NCI-H82 treated with DMSO at 0.1 percent for 48 hours (cell line): ENCODE data around the gene RASA1.
"Not testable (repeated sequence)": the region's sequence is repeated elsewhere in the genome, so short reads cannot be mapped to it uniquely, and the experiment has no call there.

Source experiments
- DNase-seq: peaks from one replicate; lab custom pipeline; 2025; ENCODE audit not compliant: unreplicated experiment; lab: John Stamatoyannopoulos, UW

The RASA1 gene

DNA sequence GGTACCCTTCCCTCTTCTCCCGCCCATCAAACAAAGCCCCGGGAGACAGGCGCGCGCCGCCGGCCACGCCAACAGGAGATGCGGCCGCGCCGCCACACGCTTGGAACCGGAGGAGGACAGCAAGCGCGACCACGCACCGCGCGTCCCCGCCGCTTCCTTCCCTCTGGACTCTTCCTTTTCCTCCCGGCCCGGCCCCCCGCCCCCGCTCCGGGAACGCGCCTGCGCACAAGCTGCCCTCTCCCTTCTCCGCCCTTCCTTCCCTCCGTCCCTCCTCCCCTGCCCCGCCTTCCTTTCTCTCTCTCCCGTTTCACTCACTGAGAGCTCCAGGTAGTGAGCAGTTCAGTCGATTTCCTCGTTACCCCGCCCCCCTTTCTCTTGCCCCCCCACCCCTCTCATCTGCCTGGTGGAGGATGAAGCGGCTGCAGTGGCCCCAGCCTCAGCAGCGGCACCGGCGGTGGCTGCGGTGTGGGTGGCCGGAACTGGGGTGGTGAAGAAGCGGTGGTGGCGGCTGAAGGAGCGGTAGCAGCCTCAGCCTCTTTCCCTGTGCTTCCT is at the start of gene RASA1:
Gene RASA1, plus strand, starts transcription at position 310 of the 552 bp plus-strand sequence. CDS start 569 bp downstream, outside the sequence.
- peak; percentile 87 for DNase-seq

DNA sequence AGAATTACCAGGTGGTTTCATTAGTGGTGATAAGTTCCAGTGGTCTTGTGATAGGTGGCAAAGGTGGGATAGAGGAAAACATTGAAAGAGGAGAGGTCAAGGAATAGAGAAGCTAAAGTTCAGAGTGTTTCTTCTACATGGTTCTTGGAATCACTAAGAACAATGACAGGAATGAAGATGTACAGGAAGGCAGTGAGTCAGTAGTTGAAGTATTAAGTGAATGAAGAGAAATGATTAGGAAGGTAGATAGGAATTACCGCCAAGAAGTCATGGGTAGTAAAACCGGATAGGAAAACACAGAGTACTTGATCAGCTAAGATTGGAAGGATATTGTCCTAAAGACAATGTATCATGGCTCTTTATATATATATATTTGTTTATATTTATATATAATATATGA is 37.9 kb upstream of the RASA1 start:
- DNase-seq = no peak

DNA sequence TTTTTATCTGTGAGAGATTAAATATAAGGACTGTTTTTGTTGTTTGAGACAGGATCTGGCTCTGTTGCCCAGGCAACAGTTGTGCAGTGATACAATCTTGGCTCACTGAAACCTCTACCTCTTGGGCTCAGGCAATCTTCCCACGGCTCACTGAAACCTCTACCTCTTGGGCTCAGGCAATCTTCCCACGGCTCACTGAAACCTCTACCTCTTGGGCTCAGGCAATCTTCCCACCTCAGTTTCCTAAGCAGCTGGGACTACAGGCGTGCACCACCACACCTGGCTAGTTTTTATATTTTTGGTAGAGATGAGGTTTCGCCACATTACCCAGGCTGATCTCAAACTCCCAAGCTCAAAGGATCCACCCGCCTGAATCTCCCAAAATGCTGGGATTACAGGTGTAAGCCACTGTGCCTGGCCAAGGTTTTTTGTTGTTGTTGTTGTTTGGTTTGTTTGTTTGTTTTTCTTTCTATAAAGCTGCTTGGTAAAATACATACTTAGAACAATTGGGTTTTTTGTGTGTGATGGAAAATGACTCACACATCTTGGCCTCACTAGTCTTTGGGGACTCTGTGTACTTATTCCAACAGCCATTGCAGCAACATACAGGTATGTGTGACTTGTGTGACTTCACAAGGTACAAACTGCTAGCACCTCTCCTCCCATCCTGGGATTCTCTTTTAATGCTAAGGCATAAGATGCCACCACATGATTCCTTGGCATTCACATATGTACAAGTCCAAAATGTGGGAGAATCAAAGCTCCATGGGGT is 36.5 kb upstream of the RASA1 start:
- DNase-seq = no peak

- DNase-seq = no peak
Measured at GRCh38 chr5:87233143-87233542, 34.5 kb upstream of the RASA1 start.

DNA sequence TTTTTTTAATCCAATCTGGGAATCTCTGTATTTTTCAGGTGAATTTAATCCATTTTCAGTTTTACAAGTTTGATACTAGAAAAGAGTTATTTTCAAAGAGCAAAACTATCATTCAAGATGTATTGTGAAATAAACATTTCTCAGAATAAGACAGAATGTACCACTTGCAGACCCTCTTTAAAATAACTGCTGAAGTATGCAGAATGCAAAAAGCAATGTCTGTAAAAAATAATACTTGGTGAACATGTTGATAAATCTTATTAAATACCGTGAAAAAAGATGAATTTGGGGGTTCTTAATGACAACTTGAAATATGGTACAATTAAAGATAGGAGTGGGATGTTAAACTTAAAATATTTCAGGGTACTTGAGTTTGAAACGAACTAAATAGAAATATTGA is 26.1 kb upstream of the RASA1 start:
- DNase-seq = no peak

GRCh38 chr5:87242242-87242641 is 25.4 kb upstream of the RASA1 start:
- DNase-seq = no peak

GRCh38 chr5:87243161-87243844 is 24.4 kb upstream of the RASA1 start:
- no peak for DNase-seq

- no peak for DNase-seq
Measured at GRCh38 chr5:87245451-87245850, 22.2 kb upstream of the RASA1 start.

- DNase-seq = no peak
Measured at GRCh38 chr5:87246061-87246460, 21.6 kb upstream of the RASA1 start.

DNA sequence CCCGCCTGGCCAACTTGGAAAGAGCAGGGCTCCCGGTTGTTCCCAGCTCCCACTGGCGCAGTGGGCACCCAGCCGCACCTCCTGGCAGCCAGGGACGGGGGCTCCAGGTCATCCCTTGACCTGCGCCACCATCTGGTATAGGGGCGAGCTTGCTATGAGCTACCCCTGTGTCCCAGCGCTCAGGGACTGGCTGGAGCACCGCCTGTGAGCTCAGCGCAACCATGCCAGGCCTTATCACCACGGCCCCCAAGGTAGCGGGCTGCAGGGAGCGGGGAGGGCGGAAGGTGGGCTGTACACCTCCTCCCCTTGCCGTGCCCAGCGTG is 15.4 kb upstream of the RASA1 start:
- no peak for DNase-seq

DNA sequence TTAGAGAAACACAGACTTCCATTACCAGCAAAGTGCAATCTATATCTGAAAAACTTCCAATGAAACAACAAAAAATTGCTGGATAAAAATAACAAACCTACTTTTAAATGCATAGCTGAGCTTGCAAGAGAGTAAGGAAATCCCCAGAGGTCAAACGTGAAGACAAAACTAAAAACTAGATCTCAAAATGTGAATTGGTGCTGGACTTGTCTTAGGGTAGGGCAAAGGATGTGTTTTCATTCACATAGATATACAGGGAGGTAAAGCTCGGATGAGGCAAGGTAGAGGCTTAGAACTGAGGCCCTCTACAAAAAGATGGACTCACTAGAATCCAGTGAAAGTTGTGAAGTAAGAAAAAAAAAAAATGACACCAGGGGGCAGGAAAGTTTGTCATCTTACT is 13.6 kb upstream of the RASA1 start:
- DNase-seq = no peak

DNA sequence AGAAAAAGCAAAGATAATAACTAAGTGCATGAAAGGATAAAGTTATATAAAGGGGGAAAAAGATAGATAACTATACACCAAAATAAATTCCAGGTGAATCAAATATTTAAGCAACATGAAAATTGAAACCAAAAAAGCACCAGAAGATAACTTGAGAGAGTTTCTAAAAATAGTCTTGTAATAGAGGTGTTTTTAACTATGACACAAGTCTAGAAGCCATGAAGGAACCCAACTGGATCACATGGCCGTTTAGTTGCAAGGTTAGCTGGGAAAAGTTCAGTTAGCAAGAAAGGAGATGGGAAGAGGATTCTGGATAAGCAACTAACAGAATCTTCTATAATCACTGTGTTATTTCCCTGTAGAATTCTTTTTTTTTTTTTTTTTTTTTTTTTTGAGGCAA is 9.2 kb upstream of the RASA1 start:
- no peak for DNase-seq

- no peak for DNase-seq
Measured at GRCh38 chr5:87260604-87261192, 7.0 kb upstream of the RASA1 start.

DNA sequence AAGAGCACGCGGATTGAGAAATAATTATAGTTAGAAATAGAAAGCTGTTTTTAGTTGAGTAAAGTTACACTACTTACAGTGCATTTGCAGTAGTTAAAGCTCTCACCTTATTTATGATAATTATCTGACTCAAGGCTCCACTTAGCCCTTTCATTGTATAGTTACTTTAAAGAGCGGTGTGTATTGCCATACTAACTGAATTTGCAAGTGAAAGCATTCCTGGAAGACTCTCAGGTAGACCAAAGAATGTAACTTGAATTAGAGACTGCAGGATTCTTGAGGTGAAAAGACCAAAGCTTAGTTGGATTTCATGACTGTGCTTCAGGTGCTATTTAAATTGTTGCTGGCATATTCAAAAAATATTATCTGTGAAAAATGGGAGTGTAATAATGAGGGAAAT is 4.2 kb upstream of the RASA1 start:
- DNase-seq = no peak

DNA sequence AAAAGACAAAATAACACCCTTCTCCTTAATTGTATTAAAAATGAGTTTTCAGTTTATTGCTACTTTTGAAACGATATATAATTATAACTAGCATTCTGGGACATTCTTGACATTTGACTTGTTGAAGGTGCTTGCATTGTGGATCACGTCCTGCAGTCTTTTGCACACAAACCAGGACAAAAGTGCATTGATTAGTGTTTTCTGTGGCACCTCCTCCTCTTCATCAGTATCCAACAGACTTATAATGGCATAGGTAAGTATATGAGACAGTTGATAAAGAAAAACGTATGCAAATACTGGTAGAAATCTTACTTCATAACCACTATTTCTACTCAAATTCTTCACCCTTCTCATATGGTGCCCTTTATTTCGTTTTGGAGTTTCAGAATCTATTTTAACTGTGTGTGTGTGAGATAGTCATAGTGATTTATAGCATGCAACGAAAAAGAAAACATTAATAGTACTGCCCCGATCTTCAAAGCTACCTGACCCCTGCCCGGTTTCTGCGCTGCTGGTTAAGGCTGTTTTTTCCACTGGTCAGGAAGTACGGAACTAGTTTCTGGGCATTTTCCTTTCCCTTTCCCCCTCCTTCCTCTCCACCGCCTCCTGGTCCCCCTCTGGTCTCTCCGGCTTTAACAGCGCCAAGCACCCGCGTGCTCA is 639 bp upstream of the RASA1 start:
- DNase-seq = no peak

GRCh38 chr5:87268126-87268969 is 665 bp downstream of the RASA1 start:
- no peak for DNase-seq

DNA sequence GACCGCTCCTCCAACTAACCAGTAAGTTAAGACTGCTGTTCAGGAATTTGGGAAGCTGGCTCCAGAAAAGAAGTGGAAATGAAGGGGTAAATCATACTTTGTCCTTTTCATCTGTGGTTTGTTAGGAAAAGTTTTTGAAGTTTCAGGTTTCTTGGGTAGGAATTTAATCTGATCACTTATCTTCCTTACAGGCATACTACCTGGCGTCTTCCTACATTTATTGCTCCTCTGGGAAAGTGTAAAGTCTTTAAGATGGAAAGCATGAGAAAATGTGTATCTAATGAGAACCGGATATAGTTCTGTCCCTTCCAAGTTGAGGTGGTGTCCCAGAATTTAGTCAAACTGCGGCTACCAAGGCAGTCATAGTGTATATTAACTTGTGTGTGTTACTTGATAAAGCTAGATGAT is 1.3 kb downstream of the RASA1 start:
- no peak for DNase-seq

- not testable (repeated sequence) for DNase-seq
Measured at GRCh38 chr5:87270888-87271287, 3.2 kb downstream of the RASA1 start.

DNA sequence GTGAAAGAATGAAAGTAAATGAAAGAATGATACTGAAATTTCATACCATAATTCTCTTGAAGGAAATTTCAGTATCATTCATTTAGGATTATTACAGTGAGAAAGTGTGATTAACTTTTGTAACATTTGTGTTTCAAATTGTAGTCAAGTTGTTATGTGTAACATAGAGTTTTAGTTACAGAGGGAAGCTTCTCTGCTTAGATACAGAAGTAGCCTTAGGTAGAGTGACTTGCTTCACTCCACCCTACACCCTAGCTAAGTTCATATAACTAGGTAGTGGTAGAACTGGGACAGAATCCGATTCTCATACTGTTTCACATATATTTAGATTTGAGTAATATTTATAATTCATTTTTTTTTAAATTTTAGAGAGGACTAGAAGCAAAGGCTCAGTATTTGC is 9.0 kb downstream of the RASA1 start:
- no peak for DNase-seq

GRCh38 chr5:87277279-87277835 is 9.7 kb downstream of the RASA1 start:
- no peak for DNase-seq
